Renal cortex interstitium (tissue), 11 donors: ENCODE measurements around the gene SOX6. TPM values are rescaled to one million over a fixed set of nuclear protein-coding genes. Genes with fewer than 3 reads are reported as not detected.
A peak's percentile ranks its signal among the peaks of the same experiment; 100 is the strongest.
"Not testable (repeated sequence)": the region's sequence is repeated elsewhere in the genome, so short reads cannot be mapped to it uniquely, and the experiment has no call there.

ENCODE experiments used
- DNase-seq, 11 donors: peaks; one replicate each; pipeline ENCODE4 v3.0.0-alpha.2; 2013; ENCODE audit warnings: low read depth in 9 of 11, low spot score in 4 of 11; ENCODE audit errors: extremely low read depth in 1 of 11
- polyA plus RNA-seq, 3 donors: library from polyadenylated mRNA; unstranded; fragments of 120-200 nt; gene quantifications; one replicate each; pipeline ENCODE4 v1.2.1, GENCODE V29; 2013; ENCODE audit not compliant: insufficient read length in 3 of 3

The SOX6 gene
- polyA plus RNA-seq, 3 donors: 20.4 to 24.9 (median 21.0) TPM

DNA sequence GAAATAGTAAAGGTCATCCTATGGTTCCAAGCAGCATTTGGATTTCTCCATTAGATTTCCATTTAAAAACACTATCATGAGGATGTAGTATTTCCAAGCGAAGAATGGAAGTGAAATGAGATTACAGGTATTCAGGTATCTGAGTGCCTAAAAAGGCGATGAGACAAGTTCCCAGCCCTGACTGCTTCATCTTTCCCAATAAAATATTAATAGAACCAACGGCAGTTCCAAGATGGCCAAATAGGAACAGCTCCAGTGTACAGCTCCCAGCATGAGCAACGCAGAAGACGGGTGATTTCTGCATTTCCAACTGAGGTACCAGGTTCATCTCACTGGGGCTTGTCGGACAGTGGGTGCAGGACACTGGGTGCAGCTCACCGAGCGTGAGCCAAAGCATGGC lies 215.2 kb downstream of the SOX6 start:
- not testable (repeated sequence) for DNase-seq

DNA sequence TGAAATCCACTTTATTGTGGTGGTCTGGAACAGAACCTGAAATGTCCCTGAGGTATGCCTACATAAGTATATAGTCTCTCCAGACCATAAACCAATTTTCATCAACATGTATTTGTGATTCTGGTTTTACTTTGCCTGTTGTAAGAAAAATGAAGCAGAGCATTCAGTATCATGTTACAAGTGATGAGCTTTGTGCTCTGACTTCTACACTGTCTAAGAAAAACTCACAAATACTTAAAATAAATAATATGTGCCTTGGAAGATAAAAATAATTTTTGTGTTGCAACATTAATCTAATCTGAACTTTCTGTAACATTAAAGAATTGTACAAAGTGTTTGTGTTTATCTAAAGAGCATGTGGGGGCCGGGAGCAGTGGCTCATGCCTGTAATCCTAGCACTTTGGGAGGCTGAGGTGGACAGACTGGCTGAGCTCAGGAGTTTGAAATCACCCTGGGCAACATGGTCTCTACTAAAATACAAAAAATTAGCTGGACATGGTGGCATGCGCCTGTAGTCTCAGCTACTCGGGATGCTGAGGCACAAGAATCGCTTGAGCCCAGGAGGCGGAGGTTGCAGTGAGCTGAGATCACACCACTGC lies 219.5 kb downstream of the SOX6 start:
- no peak for DNase-seq

DNA sequence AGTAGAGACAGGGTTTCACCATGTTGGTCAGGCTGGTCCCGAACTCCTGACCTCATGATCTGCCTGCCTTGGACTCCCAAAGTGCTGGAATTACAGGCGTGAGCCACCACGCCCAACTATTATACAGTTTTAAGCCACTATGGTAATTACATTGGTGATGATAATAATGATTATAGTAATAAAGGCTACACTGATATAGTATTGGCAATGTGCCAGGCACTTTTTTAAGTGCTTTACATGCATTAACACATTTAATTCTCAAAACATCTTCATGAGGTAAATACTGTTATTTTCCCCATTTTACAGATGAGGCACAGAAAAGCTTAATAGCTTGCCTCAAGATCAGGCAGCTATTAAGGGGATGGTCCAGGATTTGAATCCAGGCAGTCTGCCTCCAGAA lies 222.5 kb downstream of the SOX6 start:
- DNase-seq: no peak

DNA sequence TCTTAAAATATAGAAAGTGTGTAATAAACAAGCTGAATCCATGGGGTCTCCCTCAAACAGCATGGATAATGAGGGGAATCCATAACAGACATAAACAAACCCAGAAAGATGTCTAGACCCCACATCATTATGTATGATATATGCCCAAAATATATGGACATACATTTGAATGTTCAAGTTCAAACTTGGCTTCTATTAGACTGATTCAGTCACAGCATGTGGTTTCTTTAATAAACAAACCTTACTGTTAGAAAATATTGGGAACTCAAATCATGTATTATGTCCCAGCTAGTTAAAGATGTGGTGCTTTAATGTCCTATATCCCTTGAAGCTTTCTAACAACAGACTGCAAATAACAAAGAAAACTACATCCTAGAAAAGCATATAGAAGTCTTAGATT lies 228.6 kb downstream of the SOX6 start:
- DNase-seq: no peak

DNA sequence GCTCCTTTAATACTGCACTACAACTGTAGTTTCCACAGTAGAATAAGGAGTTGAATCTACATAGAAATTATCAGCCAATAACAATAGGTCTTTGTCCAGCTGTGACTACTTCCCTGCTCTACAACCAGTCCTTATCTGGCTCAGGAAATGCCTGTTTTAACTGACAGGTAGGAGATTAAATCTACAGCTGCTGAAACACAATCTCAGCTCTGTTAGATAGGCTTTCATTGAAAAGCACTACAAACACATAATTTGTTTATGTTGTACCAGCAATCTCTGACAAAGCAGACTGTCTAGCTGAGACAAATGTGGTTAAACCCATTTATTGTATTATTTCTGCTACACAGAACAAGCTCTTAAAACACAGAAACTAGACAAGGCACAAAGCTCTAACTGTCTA lies 230.0 kb downstream of the SOX6 start:
- no peak for DNase-seq

DNA sequence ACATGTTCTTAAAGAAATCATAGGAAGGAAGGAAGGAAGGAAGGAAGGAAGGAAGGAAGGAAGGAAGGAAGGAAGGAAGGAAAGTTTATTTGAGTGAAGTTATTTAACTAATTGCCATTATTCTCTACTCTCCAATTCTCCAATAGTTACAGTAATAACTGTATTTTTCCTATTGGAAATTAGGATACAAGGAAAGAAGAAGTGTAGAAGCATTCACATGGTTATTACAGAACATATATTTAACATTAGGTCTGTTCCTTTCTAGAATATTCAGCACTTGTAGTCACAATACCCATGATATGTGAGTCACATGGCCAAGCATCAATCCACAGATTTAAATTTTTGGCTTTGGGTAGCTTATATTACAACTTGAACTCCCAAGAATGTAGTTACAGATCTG lies 230.6 kb downstream of the SOX6 start:
- no peak for DNase-seq

DNA sequence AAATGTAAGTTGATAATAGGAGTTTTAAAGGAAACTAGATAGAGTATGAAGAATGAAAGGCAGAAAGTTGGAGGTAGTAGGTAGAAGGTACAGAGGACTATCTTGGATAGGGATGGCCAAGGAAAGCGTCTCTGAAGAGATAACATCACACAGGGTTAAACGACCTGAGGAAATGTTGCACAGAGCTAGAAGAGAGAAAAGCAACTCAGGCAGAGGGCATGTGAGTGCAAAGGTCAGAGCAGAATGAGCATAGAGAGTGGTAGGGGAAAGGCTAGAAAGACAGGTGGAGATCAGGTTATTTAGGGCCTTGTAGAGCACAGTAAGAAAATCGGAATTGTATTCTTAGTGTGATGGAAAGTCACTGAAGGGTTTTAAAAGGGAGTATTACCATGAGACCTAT lies 232.0 kb downstream of the SOX6 start:
- DNase-seq: no peak

DNA sequence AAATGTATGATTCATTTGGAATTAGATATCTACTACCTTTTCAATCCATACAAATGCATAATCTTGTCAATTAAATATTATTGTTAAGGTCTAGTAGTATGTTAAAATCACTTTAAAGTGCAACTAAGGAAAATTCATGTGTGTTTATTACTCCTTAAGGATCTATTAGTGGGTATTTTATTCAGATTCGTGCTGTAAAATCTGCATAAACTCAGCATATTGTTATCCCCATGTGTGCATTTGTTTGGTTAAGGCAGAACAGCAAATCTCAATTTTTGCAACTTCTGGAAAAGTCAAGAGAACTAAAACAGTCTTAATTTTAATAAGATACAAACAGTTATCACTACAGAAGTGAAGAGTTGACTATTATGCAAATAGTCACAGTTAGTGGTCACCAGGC lies 234.5 kb downstream of the SOX6 start:
- DNase-seq: no peak

DNA sequence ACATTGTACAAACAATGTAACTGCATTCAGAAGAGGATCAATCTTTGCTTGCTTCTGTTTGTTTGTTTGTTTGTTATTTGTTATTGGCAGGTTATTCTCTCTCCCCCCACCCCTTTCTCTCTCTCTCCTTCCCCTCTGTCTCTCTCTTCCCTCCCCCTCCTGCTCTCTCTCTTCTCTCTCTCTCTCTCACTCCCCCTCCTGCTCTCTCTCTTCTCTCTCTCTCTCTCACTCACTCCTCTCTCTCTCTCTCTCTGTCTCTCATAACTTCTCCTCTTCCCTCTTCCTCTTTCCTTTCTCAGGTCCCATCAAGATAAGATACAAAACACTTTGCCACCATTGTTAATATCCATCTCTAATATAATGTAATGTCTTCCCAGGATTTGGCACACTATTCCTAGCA lies 236.3 kb downstream of the SOX6 start:
- no peak for DNase-seq

DNA sequence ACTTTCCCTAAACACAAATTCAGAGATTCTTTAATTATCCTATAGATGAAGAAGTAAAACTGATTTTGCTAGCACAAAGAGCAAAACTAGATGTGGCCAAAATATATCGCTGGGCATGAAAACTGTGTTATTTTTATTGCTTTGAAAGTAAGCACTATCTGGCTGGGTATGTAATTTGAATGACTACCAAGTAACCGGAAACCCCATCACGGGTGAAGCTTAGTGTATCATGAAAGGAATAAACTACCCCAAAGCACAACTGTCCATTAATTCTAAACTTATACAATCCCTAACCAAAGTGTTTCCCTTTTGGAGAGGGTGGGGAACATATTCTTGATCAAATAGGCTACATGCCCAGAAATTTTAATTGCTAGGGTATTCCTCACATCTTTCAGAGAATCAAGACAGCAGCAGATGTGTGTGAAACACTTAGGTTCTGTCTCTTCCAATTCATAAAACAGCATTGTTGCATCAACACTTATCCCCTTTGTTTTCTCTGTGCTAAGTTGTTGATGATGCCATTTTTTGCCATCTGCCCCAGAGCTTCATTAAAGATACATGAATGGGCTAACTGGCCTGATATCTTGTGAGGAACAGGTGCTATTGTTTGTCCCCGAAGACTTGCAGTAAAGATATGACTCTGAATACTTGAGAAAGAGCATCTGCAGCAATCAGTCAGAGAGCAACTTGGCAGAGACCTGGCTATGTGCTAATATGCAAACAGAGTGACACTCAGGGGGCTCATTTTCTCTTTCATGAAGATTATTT lies 238.2 kb downstream of the SOX6 start:
- no peak for DNase-seq

DNA sequence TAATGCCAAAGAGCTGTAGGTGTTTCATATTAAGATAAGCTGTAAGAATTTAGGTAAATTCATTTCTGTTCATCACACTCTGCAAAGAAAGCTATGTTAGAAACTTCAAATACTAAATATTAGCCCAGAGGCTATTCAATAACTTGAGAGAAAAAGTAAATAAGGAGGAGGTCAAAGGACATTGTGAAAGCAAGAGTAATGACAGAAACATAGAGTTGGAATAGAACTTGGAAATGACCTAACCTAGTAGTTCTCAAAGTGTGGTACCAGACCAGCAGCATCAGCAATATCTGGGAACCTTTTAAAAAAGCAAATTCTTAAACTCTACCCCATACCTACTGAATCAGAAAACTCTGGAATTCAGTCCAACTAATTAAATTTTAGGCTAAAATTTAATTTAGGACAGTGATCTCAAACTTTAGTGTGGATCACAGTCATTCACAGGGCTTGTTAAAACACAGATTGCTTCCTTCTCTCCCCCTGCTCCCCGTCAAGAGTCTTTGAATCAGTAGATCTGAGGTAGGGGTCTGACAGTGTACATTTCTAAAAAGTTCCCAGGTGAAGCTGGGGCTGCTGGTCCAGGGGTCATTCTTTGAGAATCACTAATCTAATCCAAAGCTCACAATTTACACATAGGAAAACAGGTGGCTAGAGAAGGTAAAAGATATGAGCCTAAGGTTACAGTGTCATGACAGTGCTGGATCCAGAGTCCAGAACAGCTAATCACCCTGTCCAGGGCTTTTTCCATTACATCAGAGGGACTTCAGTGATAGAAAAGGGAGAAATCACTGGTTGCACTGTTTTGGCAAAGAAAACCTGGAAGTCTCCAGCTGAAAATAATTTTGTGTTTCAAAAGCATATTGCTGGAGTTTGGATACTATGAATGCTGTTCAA lies 241.1 kb downstream of the SOX6 start:
- DNase-seq: no peak

DNA sequence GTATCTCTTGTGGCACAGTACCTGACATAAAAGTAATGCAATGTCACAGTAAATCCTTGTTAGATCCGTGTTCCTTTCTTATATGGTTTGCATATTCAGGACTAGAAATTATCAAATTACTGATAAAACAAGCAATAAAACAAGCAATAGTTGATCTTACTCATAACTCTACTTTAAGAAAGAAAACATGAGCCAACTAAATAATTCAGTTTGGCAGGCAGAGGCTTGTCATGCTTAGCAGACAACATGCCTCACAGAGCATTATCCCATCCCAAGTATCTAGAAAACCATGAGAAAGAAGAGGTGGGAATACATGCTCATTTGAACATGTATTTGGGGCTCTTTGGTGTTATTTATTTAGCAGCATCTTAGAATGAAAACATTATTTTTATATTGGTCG lies 241.9 kb downstream of the SOX6 start:
- no peak for DNase-seq

DNA sequence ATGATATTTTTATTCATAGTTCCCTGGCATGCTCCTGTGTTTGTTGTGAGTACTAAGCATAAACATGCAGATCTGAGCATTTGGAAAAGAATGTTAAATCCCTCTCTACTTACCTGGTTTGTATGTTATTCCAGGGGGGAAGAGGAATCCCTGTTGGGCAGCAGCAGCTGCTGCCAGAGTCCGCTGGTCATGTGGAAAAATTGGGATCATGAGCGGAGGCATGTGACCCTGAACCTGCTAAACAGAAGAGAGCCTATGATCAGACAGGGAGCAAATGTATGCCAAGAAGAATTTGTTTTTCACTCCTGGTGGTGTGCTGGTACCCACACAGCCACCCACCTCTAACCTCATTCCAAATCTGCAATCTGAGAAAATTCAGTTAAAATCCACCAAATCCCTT lies 244.7 kb downstream of the SOX6 start:
- DNase-seq: peak in 3 of 11 donors; percentile 18 to 25 (median 20)

DNA sequence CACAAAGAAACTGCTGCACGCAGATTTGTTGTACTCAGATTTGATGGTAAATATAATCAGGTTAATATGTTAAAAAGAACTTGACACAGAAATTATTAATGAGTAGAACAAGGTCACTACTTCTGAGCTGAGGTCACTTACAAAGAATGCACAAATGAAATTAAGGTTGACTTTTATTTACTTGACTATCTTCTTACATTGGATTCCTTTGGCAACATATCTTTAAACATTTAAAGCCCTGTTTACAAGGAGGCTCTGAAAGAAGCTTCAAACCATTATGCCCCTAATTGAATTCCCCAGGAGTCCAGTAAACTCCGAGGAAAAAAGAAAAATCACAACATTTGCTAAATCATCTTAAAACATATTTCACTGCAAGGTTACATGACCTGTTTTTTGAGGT lies 245.5 kb downstream of the SOX6 start:
- no peak for DNase-seq

DNA sequence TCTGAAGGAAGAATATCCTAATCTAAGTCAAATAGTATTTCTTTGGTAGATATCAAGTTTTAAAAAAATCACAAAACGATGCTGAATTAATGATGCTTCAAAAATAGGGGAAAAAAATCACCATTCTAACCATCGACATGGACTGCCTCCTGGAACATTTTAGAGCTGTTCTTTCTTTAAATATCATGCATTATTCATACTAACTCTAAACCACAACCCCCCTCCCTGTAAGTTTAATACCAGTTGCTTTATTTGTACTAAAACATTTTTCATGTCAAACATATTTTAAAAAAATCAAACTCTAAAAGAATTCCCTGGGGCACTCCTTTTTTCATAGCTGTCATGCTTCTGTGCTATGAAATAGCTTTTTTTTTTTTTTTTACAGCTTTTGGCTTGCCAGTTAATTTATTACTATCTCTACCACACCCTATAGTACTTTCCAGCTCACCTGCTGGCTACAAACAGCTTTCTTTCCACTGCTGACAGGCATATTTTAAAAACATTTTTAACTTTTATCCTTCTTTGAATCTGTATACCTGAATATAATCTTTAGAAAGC lies 256.9 kb downstream of the SOX6 start:
- DNase-seq: no peak

DNA sequence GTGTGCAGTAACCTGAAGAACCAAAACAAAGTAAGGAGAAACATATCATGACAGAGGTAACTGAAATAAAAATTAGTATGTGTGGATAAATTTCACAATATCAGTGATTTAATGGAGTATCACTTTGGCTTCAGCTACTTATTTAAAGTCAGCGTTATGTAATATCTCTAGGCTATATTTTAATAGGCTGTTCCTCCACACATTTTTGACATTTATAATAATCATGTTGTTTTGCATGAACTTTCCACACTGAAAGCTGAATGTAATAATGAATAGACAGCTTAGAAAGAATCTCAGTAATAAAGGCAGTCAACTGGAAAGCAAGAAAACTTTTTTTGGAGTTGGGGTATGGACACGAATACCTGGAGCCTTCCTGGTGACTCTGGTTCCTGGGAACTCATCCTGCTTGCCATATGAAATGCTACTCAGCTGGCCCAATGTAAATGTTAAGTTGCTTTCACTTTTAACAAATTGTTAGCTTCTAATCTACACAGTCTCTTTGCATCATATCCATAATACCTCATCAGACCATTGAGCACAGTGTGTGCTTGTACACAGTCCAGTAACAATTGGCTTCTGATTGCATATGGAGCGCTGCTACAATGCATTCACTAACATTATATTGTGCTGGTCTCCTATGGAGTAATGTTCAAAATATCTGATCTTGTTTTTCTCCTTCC lies 257.7 kb downstream of the SOX6 start:
- no peak for DNase-seq

DNA sequence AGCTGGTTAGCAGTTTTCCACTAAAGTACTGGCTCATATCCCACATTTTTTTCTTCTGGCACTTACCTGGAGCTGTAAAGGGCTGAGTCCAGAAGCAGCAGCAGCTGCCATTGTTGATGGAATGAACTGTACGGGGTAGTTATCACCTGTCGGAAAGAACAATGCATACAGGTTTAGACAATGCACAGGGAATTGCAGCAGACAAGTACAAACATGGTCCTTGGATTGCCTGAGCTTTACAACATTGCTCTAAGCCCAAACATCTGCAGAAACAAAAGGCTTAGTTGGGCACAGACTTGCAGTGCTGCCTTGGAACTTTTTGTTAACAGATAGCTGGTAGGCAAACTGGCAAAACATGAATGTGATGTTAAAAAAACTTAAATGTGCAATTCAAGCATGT lies 258.8 kb downstream of the SOX6 start:
- DNase-seq: no peak

DNA sequence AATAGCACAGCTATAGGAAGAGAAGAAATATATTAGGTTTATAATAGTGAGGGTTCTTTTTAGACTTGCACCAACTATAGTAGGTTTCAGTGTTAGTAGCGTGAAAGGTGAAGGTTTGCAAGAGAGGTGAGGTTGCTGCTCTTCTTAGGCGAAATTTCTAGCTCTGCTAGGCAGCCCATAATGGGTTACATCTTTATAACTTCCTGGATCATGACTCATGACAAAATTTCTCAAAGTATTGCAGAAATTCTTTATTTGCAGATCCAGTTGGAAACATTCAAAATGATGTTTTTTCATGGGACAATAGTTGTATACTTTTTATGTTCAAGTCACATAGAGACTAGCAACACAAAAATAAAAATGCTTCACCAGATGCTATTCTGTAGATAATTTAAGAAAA lies 260.0 kb downstream of the SOX6 start:
- DNase-seq: no peak

DNA sequence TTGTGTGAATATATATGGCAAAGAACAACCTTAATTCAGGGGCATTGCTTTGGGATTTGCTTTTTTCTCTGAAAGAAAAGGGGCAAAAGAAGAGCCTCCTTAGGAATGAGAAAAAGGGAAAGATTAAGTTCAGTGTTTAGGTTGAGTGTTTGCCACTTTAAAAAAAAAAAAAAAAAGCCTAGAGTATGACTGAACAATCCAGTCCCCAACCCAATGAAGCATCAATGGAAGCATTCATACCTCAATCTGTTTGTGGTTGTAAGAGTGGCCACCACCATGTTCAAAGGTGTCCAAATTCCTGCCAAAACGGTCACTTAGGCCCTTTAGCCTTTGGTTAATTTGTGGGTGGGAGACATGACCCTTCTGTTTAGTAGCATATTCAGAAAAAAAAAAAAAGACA lies 260.6 kb downstream of the SOX6 start:
- DNase-seq: no peak
